ENCODE measurements around the gene MBLAC1. TPM values are rescaled to one million over a fixed set of nuclear protein-coding genes. Genes with fewer than 3 reads are reported as not detected.

Gene MBLAC1
- total and polyA plus RNA-seq, 10 of the 15 experiments (the other 5 are each of a cell fraction or from before 2014, with no cell fraction given) = 0.24 to 3.2 (median 1.8) TPM; not detected in 1

DNA sequence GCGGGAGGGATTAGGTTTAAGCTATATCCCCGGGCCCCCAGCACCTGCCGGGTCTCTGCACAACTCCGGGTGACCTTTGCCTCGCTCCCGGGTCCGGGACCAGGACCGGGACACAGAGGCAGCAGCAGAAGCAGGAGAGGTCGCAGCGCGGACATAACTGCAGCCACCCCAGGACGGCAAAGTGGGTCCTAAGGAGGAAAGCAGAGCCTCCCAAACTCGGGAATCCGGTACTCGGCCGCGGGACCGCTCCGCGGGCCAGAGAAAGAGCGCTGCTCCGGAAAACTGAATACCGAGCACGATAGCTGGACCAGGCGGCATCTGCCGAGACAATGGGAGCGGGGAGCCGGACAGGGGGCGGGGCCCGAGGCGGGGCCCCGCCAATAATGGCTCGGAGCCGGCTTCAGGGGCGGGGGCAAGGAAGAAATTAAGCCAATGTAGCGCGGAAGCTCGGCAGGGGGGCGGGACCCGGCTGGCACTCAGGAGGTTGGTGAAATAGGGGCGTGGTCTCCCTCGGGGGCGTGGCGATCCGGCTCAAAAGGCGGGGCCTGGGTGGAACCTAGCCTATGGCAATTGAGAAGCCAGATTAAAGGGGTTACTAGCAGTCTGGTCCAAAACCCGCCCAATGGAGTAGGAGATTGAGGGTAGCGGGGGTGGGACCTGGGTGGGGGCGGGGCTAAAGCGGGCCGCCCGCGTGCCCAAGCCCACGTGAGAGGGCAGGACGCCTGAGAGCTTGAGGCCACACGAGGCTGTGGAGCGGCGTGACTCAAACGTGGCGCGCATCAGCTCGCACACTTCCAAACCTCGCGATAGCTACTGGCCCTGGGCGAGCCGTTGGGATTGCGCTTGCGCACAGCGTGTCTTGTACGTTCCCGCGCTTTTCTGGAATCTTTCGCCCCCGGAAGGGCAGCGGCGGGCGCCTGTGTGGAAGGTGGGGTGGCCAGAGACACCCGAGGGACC, 50.6 kb downstream of the MBLAC1 start, which contains the start of the genes GPC2 and STAG3 (continued):
- TF ChIP-seq, protein P1, sequence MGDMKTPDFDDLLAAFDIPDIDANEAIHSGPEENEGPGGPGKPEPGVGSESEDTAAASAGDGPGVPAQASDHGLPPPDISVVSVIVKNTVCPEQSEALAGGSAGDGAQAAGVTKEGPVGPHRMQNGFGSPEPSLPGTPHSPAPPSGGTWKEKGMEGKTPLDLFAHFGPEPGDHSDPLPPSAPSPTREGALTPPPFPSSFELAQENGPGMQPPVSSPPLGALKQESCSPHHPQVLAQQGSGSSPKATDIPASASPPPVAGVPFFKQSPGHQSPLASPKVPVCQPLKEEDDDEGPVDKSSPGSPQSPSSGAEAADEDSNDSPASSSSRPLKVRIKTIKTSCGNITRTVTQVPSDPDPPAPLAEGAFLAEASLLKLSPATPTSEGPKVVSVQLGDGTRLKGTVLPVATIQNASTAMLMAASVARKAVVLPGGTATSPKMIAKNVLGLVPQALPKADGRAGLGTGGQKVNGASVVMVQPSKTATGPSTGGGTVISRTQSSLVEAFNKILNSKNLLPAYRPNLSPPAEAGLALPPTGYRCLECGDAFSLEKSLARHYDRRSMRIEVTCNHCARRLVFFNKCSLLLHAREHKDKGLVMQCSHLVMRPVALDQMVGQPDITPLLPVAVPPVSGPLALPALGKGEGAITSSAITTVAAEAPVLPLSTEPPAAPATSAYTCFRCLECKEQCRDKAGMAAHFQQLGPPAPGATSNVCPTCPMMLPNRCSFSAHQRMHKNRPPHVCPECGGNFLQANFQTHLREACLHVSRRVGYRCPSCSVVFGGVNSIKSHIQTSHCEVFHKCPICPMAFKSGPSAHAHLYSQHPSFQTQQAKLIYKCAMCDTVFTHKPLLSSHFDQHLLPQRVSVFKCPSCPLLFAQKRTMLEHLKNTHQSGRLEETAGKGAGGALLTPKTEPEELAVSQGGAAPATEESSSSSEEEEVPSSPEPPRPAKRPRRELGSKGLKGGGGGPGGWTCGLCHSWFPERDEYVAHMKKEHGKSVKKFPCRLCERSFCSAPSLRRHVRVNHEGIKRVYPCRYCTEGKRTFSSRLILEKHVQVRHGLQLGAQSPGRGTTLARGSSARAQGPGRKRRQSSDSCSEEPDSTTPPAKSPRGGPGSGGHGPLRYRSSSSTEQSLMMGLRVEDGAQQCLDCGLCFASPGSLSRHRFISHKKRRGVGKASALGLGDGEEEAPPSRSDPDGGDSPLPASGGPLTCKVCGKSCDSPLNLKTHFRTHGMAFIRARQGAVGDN (IDR thresholded peaks at IDR 0.05) = peak; percentile 52; the same call in 1 of the 2 replicates
- no peak for TF ChIP-seq CREM (IDR thresholded peaks at IDR 0.05; ENCODE audit: low read depth)
- TF ChIP-seq, protein P2, sequence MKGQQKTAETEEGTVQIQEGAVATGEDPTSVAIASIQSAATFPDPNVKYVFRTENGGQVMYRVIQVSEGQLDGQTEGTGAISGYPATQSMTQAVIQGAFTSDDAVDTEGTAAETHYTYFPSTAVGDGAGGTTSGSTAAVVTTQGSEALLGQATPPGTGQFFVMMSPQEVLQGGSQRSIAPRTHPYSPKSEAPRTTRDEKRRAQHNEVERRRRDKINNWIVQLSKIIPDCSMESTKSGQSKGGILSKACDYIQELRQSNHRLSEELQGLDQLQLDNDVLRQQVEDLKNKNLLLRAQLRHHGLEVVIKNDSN (IDR thresholded peaks at IDR 0.05; ENCODE audit: borderline replicate concordance, extremely low read length, insufficient read depth, low read depth, low read length) = peak; percentile 80
- TF ChIP-seq, protein P3, sequence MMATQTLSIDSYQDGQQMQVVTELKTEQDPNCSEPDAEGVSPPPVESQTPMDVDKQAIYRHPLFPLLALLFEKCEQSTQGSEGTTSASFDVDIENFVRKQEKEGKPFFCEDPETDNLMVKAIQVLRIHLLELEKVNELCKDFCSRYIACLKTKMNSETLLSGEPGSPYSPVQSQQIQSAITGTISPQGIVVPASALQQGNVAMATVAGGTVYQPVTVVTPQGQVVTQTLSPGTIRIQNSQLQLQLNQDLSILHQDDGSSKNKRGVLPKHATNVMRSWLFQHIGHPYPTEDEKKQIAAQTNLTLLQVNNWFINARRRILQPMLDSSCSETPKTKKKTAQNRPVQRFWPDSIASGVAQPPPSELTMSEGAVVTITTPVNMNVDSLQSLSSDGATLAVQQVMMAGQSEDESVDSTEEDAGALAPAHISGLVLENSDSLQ (IDR thresholded peaks at IDR 0.05) = peak; percentile 80

MicroRNA genes within 50 kb of the gene (microRNA counts, 767-probe panel; counts per million panel counts)
- microRNA hsa-miR-106b-5p (4,554 counts per million, percentile 96 among the panel's probes with 10 or more counts), microRNA hsa-miR-25-3p (4,729 counts per million, percentile 97 among the panel's probes with 10 or more counts), microRNA hsa-miR-93-5p (4,849 counts per million, percentile 97 among the panel's probes with 10 or more counts)

Small RNA genes lying within 50 kb of the gene (microRNA-seq; reads per million reads assigned to microRNA genes)
- gene MIR106B (6,714 reads per million, percentile 96 among the genes with 10 or more reads in this experiment), gene MIR25 (1,494 reads per million, percentile 91 among the genes with 10 or more reads in this experiment), gene MIR4658 (not detected), gene MIR93 (21,583 reads per million, percentile 99 among the genes with 10 or more reads in this experiment)

Small RNA genes lying within 50 kb of the gene (small RNA-seq; reads per million reads assigned to genes)
- gene MIR106B = 976 reads per million, percentile 100 among the genes with 10 or more reads in this experiment
- gene MIR25 = 5,092 reads per million, percentile 100 among the genes with 10 or more reads in this experiment
- gene MIR93 = 2,032 reads per million, percentile 100 among the genes with 10 or more reads in this experiment

Other genes with a start within 250 kb of the MBLAC1 start
Only the 7 nearest of the 21 such genes appear.
- gene COPS6, start 38.0 kb upstream of the MBLAC1 start, total RNA-seq (2014; rRNA removed) = 40.2 and 43.4 TPM in 2 replicates
- 28.5 and 28.6 TPM in 2 replicates for gene COPS6, start 38.0 kb upstream of the MBLAC1 start, total RNA-seq (2014; rRNA removed; fragmentation: Illumina TruSeq; extraction: Trizol)
- 75.2 and 79.6 TPM in 2 replicates for gene COPS6, start 38.0 kb upstream of the MBLAC1 start, total RNA-seq (2021)
- 58.5 and 81.8 TPM in 2 replicates for gene COPS6, start 38.0 kb upstream of the MBLAC1 start, polyA plus RNA-seq (2011; rRNA removed)
- gene COPS6, start 38.0 kb upstream of the MBLAC1 start, polyA plus RNA-seq (2014; fragmentation: Illumina TruSeq; extraction: Trizol) = 81.1 and 84.8 TPM in 2 replicates
- 100 to 1,000 TPM in 1 of 2 experiments, 10 to 100 TPM in 1; 64.1 to 108 TPM for gene COPS6, start 38.0 kb upstream of the MBLAC1 start, polyA plus RNA-seq (2014; fragmentation: Nextera tagmentation; extraction: Ambion mirVana)
- 97.3 and 99.4 TPM in 2 replicates for gene COPS6, start 38.0 kb upstream of the MBLAC1 start, polyA plus RNA-seq (2014; rRNA removed)
- gene COPS6, start 38.0 kb upstream of the MBLAC1 start, polyA plus RNA-seq (2016; fragmentation: Nextera tagmentation; extraction: Ambion mirVana) = 100 to 1,000 TPM; 152 to 182 TPM
- gene MCM7, start 25.6 kb upstream of the MBLAC1 start, total RNA-seq (2014; rRNA removed) = 305 and 354 TPM in 2 replicates
- gene MCM7, start 25.6 kb upstream of the MBLAC1 start, total RNA-seq (2014; rRNA removed; fragmentation: Illumina TruSeq; extraction: Trizol) = 165 and 183 TPM in 2 replicates
- gene MCM7, start 25.6 kb upstream of the MBLAC1 start, total RNA-seq (2021) = 292 and 310 TPM in 2 replicates
- gene MCM7, start 25.6 kb upstream of the MBLAC1 start, polyA plus RNA-seq (2011; rRNA removed) = 124 and 210 TPM in 2 replicates
- 136 and 196 TPM in 2 replicates for gene MCM7, start 25.6 kb upstream of the MBLAC1 start, polyA plus RNA-seq (2014; fragmentation: Illumina TruSeq; extraction: Trizol)
- 100 to 1,000 TPM; 227 to 234 TPM for gene MCM7, start 25.6 kb upstream of the MBLAC1 start, polyA plus RNA-seq (2014; fragmentation: Nextera tagmentation; extraction: Ambion mirVana)
- gene MCM7, start 25.6 kb upstream of the MBLAC1 start, polyA plus RNA-seq (2014; rRNA removed) = 253 and 264 TPM in 2 replicates
- 100 to 1,000 TPM; 349 to 383 TPM for gene MCM7, start 25.6 kb upstream of the MBLAC1 start, polyA plus RNA-seq (2016; fragmentation: Nextera tagmentation; extraction: Ambion mirVana)
- gene AP4M1, start 25.3 kb upstream of the MBLAC1 start, total RNA-seq (2014; rRNA removed) = 14.3 and 15.7 TPM in 2 replicates
- 7.1 and 7.6 TPM in 2 replicates for gene AP4M1, start 25.3 kb upstream of the MBLAC1 start, total RNA-seq (2014; rRNA removed; fragmentation: Illumina TruSeq; extraction: Trizol)
- gene AP4M1, start 25.3 kb upstream of the MBLAC1 start, total RNA-seq (2021) = 12.9 and 13.6 TPM in 2 replicates
- 10.7 and 13.9 TPM in 2 replicates for gene AP4M1, start 25.3 kb upstream of the MBLAC1 start, polyA plus RNA-seq (2011; rRNA removed)
- 7.7 and 12.5 TPM in 2 replicates for gene AP4M1, start 25.3 kb upstream of the MBLAC1 start, polyA plus RNA-seq (2014; fragmentation: Illumina TruSeq; extraction: Trizol)
- 1 to 10 TPM in 1 of 2 experiments, under 1 TPM in 1; 0.77 to 2.1 TPM for gene AP4M1, start 25.3 kb upstream of the MBLAC1 start, polyA plus RNA-seq (2014; fragmentation: Nextera tagmentation; extraction: Ambion mirVana)
- gene AP4M1, start 25.3 kb upstream of the MBLAC1 start, polyA plus RNA-seq (2014; rRNA removed) = 11.6 and 12.9 TPM in 2 replicates
- 10 to 100 TPM; 15.9 to 16.1 TPM for gene AP4M1, start 25.3 kb upstream of the MBLAC1 start, polyA plus RNA-seq (2016; fragmentation: Nextera tagmentation; extraction: Ambion mirVana)
- 16.8 and 18.1 TPM in 2 replicates for gene TAF6, start 7.6 kb upstream of the MBLAC1 start, total RNA-seq (2014; rRNA removed)
- 8.5 and 9.3 TPM in 2 replicates for gene TAF6, start 7.6 kb upstream of the MBLAC1 start, total RNA-seq (2014; rRNA removed; fragmentation: Illumina TruSeq; extraction: Trizol)
- 42.1 and 47.1 TPM in 2 replicates for gene TAF6, start 7.6 kb upstream of the MBLAC1 start, total RNA-seq (2021)
- gene TAF6, start 7.6 kb upstream of the MBLAC1 start, polyA plus RNA-seq (2011; rRNA removed) = 2.5 and 6.0 TPM in 2 replicates
- gene TAF6, start 7.6 kb upstream of the MBLAC1 start, polyA plus RNA-seq (2014; fragmentation: Illumina TruSeq; extraction: Trizol) = 17.5 and 24.9 TPM in 2 replicates
- under 1 TPM; 0.27 to 0.29 TPM for gene TAF6, start 7.6 kb upstream of the MBLAC1 start, polyA plus RNA-seq (2014; fragmentation: Nextera tagmentation; extraction: Ambion mirVana)
- gene TAF6, start 7.6 kb upstream of the MBLAC1 start, polyA plus RNA-seq (2014; rRNA removed) = 15.8 and 24.5 TPM in 2 replicates
- 10 to 100 TPM; 39.6 to 42.6 TPM for gene TAF6, start 7.6 kb upstream of the MBLAC1 start, polyA plus RNA-seq (2016; fragmentation: Nextera tagmentation; extraction: Ambion mirVana)
- gene CNPY4, start 7.3 kb upstream of the MBLAC1 start, total RNA-seq (2014; rRNA removed) = 5.5 and 7.4 TPM in 2 replicates
- gene CNPY4, start 7.3 kb upstream of the MBLAC1 start, total RNA-seq (2014; rRNA removed; fragmentation: Illumina TruSeq; extraction: Trizol) = 8.3 and 10.5 TPM in 2 replicates
- gene CNPY4, start 7.3 kb upstream of the MBLAC1 start, total RNA-seq (2021) = 6.6 and 6.7 TPM in 2 replicates
- gene CNPY4, start 7.3 kb upstream of the MBLAC1 start, polyA plus RNA-seq (2011; rRNA removed) = 6.6 and 9.2 TPM in 2 replicates
- gene CNPY4, start 7.3 kb upstream of the MBLAC1 start, polyA plus RNA-seq (2014; fragmentation: Illumina TruSeq; extraction: Trizol) = 9.1 and 10.5 TPM in 2 replicates
- 1 to 10 TPM; 2.5 to 3.7 TPM for gene CNPY4, start 7.3 kb upstream of the MBLAC1 start, polyA plus RNA-seq (2014; fragmentation: Nextera tagmentation; extraction: Ambion mirVana)
- 8.3 and 9.0 TPM in 2 replicates for gene CNPY4, start 7.3 kb upstream of the MBLAC1 start, polyA plus RNA-seq (2014; rRNA removed)
- 1 to 10 TPM; 6.0 to 7.0 TPM for gene CNPY4, start 7.3 kb upstream of the MBLAC1 start, polyA plus RNA-seq (2016; fragmentation: Nextera tagmentation; extraction: Ambion mirVana)
- gene LAMTOR4, start 22.0 kb downstream of the MBLAC1 start, total RNA-seq (2014; rRNA removed) = 184 and 186 TPM in 2 replicates
- gene LAMTOR4, start 22.0 kb downstream of the MBLAC1 start, total RNA-seq (2014; rRNA removed; fragmentation: Illumina TruSeq; extraction: Trizol) = 106 and 111 TPM in 2 replicates
- 165 and 171 TPM in 2 replicates for gene LAMTOR4, start 22.0 kb downstream of the MBLAC1 start, total RNA-seq (2021)
- 104 and 204 TPM in 2 replicates for gene LAMTOR4, start 22.0 kb downstream of the MBLAC1 start, polyA plus RNA-seq (2011; rRNA removed)
- 24.1 and 73.4 TPM in 2 replicates for gene LAMTOR4, start 22.0 kb downstream of the MBLAC1 start, polyA plus RNA-seq (2014; fragmentation: Illumina TruSeq; extraction: Trizol)
- gene LAMTOR4, start 22.0 kb downstream of the MBLAC1 start, polyA plus RNA-seq (2014; fragmentation: Nextera tagmentation; extraction: Ambion mirVana) = 100 to 1,000 TPM; 188 to 262 TPM
- 211 and 230 TPM in 2 replicates for gene LAMTOR4, start 22.0 kb downstream of the MBLAC1 start, polyA plus RNA-seq (2014; rRNA removed)
- gene LAMTOR4, start 22.0 kb downstream of the MBLAC1 start, polyA plus RNA-seq (2016; fragmentation: Nextera tagmentation; extraction: Ambion mirVana) = 100 to 1,000 TPM; 279 to 297 TPM
- 17.3 and 18.2 TPM in 2 replicates for gene TRAPPC14, start 31.8 kb downstream of the MBLAC1 start, total RNA-seq (2014; rRNA removed)
- gene TRAPPC14, start 31.8 kb downstream of the MBLAC1 start, total RNA-seq (2014; rRNA removed; fragmentation: Illumina TruSeq; extraction: Trizol) = 7.5 and 7.6 TPM in 2 replicates
- gene TRAPPC14, start 31.8 kb downstream of the MBLAC1 start, total RNA-seq (2021) = 22.3 and 24.7 TPM in 2 replicates
- 1.8 and 4.2 TPM in 2 replicates for gene TRAPPC14, start 31.8 kb downstream of the MBLAC1 start, polyA plus RNA-seq (2011; rRNA removed)
- 7.5 and 10.8 TPM in 2 replicates for gene TRAPPC14, start 31.8 kb downstream of the MBLAC1 start, polyA plus RNA-seq (2014; fragmentation: Illumina TruSeq; extraction: Trizol)
- gene TRAPPC14, start 31.8 kb downstream of the MBLAC1 start, polyA plus RNA-seq (2014; fragmentation: Nextera tagmentation; extraction: Ambion mirVana) = 1 to 10 TPM in 1 of 2 experiments, under 1 TPM in 1; 0.21 to 1.3 TPM
- gene TRAPPC14, start 31.8 kb downstream of the MBLAC1 start, polyA plus RNA-seq (2014; rRNA removed) = 17.3 and 22.3 TPM in 2 replicates
- 1 to 10 TPM; 7.3 TPM for gene TRAPPC14, start 31.8 kb downstream of the MBLAC1 start, polyA plus RNA-seq (2016; fragmentation: Nextera tagmentation; extraction: Ambion mirVana)

Data from GM12878 (cell line).